Endothelial cell of umbilical vein (primary cell): Measurements from ENCODE around the gene MGME1.

Experiments used
- EZH2 ChIP-seq: IDR thresholded peaks from 2 replicates; pipeline ENCODE4 v1.6.1; 2012; ENCODE audit warnings: borderline replicate concordance, low read depth, mild to moderate bottlenecking, moderate library complexity, low read length, inconsistent platforms; ENCODE audit not compliant: severe bottlenecking
- GATA2 ChIP-seq: IDR thresholded peaks from 2 replicates; pipeline ENCODE4 v1.7.0; 2011; ENCODE audit warnings: low read depth, mild to moderate bottlenecking, moderate library complexity, mixed read lengths, low read length; ENCODE audit not compliant: insufficient read length, insufficient read depth
- JUN ChIP-seq: IDR thresholded peaks from 2 replicates; pipeline ENCODE4 v1.6.1; 2011; ENCODE audit warnings: borderline replicate concordance, low read depth; ENCODE audit not compliant: insufficient read length, insufficient read depth
- MYC ChIP-seq: IDR thresholded peaks from one replicate; pipeline ENCODE4 v1.6.1; 2011; ENCODE audit warnings: mild to moderate bottlenecking, low read depth, low read length
- POLR2A ChIP-seq: IDR thresholded peaks from 2 replicates; pipeline ENCODE4 v1.6.1; 2012; ENCODE audit warnings: low read depth, mild to moderate bottlenecking, control low read depth, low read length
- POLR2AphosphoS5 ChIP-seq: IDR thresholded peaks from 2 replicates; pipeline ENCODE4 v1.6.1; 2012; ENCODE audit warnings: low read depth, mild to moderate bottlenecking, control low read depth, low read length, moderate library complexity; ENCODE audit not compliant: insufficient read depth
- TF ChIP-seq, protein P1 (sequence below), 2 donors: IDR thresholded peaks; 1 replicate in 1 of 2; 2 replicates in 1 of 2; pipeline ENCODE4 v1.5.1; 2011; ENCODE audit warnings: low read length in 2 of 2, mild to moderate bottlenecking in 2 of 2, moderate library complexity in 2 of 2, control low read depth in 1 of 2, inconsistent platforms in 1 of 2, low read depth in 1 of 2; ENCODE audit not compliant: insufficient read depth in 1 of 2; ENCODE audit errors: extremely low read depth in 1 of 2
- TF ChIP-seq, protein P2 (sequence below): IDR thresholded peaks from 2 replicates; pipeline ENCODE4 v1.6.1; 2011; ENCODE audit not compliant: insufficient read depth, insufficient read length

DNA sequence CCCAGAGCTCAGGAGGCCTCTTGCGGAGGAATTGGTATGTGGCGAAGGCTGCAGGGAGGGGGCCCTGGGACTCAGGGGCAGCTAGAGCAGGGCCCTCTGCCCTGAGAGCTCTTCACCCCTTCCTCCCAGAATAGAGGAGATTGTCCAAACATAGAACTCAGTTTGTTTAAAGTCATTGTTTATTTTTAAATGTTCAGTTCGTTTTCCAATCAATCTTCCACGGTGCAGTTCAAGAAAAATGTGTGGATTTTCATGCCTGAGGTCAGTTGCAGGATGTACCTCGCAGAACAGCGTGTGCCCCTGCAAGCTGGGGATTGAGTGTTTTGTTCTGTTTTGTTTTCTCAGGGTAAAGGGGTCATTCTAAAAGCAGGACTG, 37.2 kb downstream of the MGME1 start:
- TF ChIP-seq POLR2AphosphoS5 (no peak), EZH2 (no peak), POLR2A (no peak), JUN (no peak), MYC (no peak), GATA2 (no peak)
- TF ChIP-seq, protein P1, sequence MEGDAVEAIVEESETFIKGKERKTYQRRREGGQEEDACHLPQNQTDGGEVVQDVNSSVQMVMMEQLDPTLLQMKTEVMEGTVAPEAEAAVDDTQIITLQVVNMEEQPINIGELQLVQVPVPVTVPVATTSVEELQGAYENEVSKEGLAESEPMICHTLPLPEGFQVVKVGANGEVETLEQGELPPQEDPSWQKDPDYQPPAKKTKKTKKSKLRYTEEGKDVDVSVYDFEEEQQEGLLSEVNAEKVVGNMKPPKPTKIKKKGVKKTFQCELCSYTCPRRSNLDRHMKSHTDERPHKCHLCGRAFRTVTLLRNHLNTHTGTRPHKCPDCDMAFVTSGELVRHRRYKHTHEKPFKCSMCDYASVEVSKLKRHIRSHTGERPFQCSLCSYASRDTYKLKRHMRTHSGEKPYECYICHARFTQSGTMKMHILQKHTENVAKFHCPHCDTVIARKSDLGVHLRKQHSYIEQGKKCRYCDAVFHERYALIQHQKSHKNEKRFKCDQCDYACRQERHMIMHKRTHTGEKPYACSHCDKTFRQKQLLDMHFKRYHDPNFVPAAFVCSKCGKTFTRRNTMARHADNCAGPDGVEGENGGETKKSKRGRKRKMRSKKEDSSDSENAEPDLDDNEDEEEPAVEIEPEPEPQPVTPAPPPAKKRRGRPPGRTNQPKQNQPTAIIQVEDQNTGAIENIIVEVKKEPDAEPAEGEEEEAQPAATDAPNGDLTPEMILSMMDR (IDR thresholded peaks at IDR 0.05; ENCODE audit: extremely low read depth in 1 of 2, insufficient read depth in 1 of 2, low read depth in 1 of 2, low read length in 2 of 2): no peak
- TF ChIP-seq, protein P2, sequence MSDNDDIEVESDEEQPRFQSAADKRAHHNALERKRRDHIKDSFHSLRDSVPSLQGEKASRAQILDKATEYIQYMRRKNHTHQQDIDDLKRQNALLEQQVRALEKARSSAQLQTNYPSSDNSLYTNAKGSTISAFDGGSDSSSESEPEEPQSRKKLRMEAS: no peak
